ENCODE results near the gene CFAP57.

DNA sequence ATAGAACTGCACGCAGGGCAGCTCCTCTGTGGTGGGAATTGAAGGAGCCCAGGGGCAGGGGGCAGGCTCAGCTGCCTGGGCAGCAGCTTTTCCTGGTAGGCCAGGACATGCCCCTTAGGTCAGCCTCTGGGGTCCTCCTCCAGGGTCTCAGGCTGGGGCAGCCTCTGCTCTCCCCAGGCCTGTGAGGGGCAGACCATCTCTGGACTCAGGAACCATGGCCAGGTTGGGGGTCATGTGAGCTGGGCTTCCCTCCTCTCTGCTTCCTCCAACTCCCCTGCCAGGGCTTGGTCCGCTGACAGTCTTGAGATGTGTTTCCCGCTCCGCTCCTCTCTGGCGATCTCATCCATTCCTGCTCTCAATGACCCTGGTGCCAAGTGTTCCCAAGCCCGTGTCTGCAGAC is 107.5 kb downstream of the CFAP57 start:
- TF ChIP-seq POLR2A (IDR thresholded peaks at IDR 0.05; ENCODE audit: low read depth, low read length) (no peak), POLR2AphosphoS5 (IDR thresholded peaks at IDR 0.05; ENCODE audit: low read depth, low read length) (no peak), TAF1 (IDR thresholded peaks at IDR 0.05; ENCODE audit: borderline replicate concordance, low read depth, low read length) (no peak)
